Panc1 (cell line): ENCODE measurements around the gene FOLR3. TPM values are rescaled to one million over a fixed set of nuclear protein-coding genes. Genes with fewer than 3 reads are reported as not detected.

Experiments
- ATAC-seq: fragments of 200-7000 bp; cut with Tn5 transposase; 2 replicates; pipeline ENCODE4 v1.9.1; 2020; ENCODE audit warnings: mild to moderate bottlenecking, moderate library complexity
- BruUV-seq: library from RNA; stranded (reverse); fragments of 400-500 nt; replicated peaks from 2 replicates; lab custom pipeline; 2021; lab: Mats Ljungman, UMichigan
- CTCF ChIA-PET: fragments of 300-600 bp; sonication (Branson Sonifier 250); formaldehyde crosslinking; loops from one replicate; lab custom pipeline; 2022; ENCODE audit warnings: antibody characterized with exemption; lab: Charles Lee
- POLR2A ChIA-PET: fragments of 300-600 bp; sonication (Branson Sonifier 250); formaldehyde crosslinking; loops from one replicate; lab custom pipeline; 2022; ENCODE audit warnings: antibody characterized with exemption; lab: Charles Lee
- DNase-seq: peaks from one replicate; pipeline ENCODE4 v3.0.0-alpha.2; 2010; ENCODE audit warnings: low read depth, low spot score
- H3K27ac ChIP-seq: 2 replicates; pipeline ENCODE4 v1.5.1; 2011; ENCODE audit warnings: mild to moderate bottlenecking, low read length, inconsistent platforms
- H3K27me3 ChIP-seq: fragments of 200-500 bp; sonication (Bioruptor generic); 2 replicates; pipeline ENCODE4 v1.6.0; 2014; ENCODE audit warnings: low read length, inconsistent platforms; ENCODE audit not compliant: control insufficient read depth, insufficient read depth
- H3K36me3 ChIP-seq: fragments of 200-500 bp; sonication (Bioruptor generic); 2 replicates; pipeline ENCODE4 v1.5.1; 2014; ENCODE audit warnings: inconsistent platforms, mild to moderate bottlenecking, low read length, moderate library complexity; ENCODE audit not compliant: control insufficient read depth, insufficient read depth
- H3K4me1 ChIP-seq: 2 replicates; pipeline ENCODE4 v1.5.1; 2011; ENCODE audit warnings: inconsistent platforms, mild to moderate bottlenecking, low read length, moderate library complexity; ENCODE audit not compliant: control insufficient read depth, insufficient read depth
- H3K4me3 ChIP-seq, 2 experiments: 2 replicates each; pipeline ENCODE4 v1.5.1; 2011 to 2012; ENCODE audit warnings: low read depth in 2 of 2, low read length in 2 of 2, mild to moderate bottlenecking in 2 of 2, inconsistent platforms in 1 of 2, moderate library complexity in 1 of 2
- H3K9me3 ChIP-seq: fragments of 200-500 bp; sonication (Bioruptor generic); 2 replicates; pipeline ENCODE4 v1.5.1; 2014; ENCODE audit warnings: low read depth, mild to moderate bottlenecking, inconsistent platforms, low read length, moderate library complexity; ENCODE audit not compliant: control insufficient read depth, insufficient read depth
- CTCF ChIP-seq: fragments of 450-650 bp; IDR thresholded peaks from 2 replicates; pipeline ENCODE4 v1.5.1; 2017; ENCODE audit warnings: mild to moderate bottlenecking
- POLR2AphosphoS5 ChIP-seq: IDR thresholded peaks from 2 replicates; pipeline ENCODE4 v1.6.1; 2012; ENCODE audit warnings: mild to moderate bottlenecking, low read depth, low read length, moderate library complexity
- REST ChIP-seq, 2 experiments: IDR thresholded peaks; 2 replicates each; pipeline ENCODE4 v1.6.1; 2011 to 2012; ENCODE audit warnings: low read depth in 2 of 2, control low read depth in 1 of 2, low read length in 1 of 2, mild to moderate bottlenecking in 1 of 2, moderate library complexity in 1 of 2; ENCODE audit not compliant: insufficient read depth in 1 of 2
- SIN3A ChIP-seq: IDR thresholded peaks from 2 replicates; pipeline ENCODE4 v1.6.1; 2012; ENCODE audit warnings: low read depth, mild to moderate bottlenecking, low read length, moderate library complexity, borderline replicate concordance; ENCODE audit not compliant: insufficient read depth
- TCF7L2 ChIP-seq: IDR thresholded peaks from 2 replicates; pipeline ENCODE4 v1.6.1; 2011; ENCODE audit warnings: mild to moderate bottlenecking, low read depth, low read length, inconsistent platforms
- in situ Hi-C: cut with HindIII; loops from 2 replicates; pipeline ENCODE4 v1.10.0; 2016; ENCODE audit warnings: low sequenced_read_pairs, low pct_unique_long_range_greater_than_20kb
- intact Hi-C: fragments of 100-400 bp; cut with micrococcal nuclease; formaldehyde crosslinking; loops from one replicate; pipeline ENCODE4 v1.10.0; 2022; ENCODE audit not compliant: unreplicated experiment
- total RNA-seq: library from RNA; stranded (reverse); gene quantifications from one replicate; pipeline ENCODE4 v1.2.1, GENCODE V29; 2021; ENCODE audit not compliant: unreplicated experiment

FOLR3 gene
- total RNA-seq, 1 experiment from 2014 or later: not detected

- Histone ChIP-seq H3K27me3 (no peaks in the 10 kb centered on the region), H3K36me3 (no peaks in the 10 kb centered on the region), H3K4me1 (peaks cover 16% of the 10 kb centered on the region), H3K27ac (peak overlapping the region; percentile 99), H3K4me3 (peak overlapping the region; percentile 52 to 94), H3K9me3 (no peaks in the 10 kb centered on the region)
- BruUV-seq: TSS peak; percentile 99
- ChIA-PET POLR2A (interaction anchor here (0.5 to 1.1 kb wide), 4 partner anchors 13 to 31 kb away, joined by 3 to 11 read pairs (median 4); no protein-coding TSS in a partner anchor), CTCF (interaction anchor here (0.7 to 1.0 kb wide), 2 partner anchors 22 to 318 kb away, joined by 3 read pairs; no protein-coding TSS in a partner anchor)
- TF ChIP-seq CTCF (no peak), REST (IDR thresholded peaks at IDR 0.05; ENCODE audit: insufficient read depth in 1 of 2, low read depth in 2 of 2, low read length in 1 of 2) (no peak), SIN3A (no peak), POLR2AphosphoS5 (no peak), TCF7L2 (no peak)
- intact Hi-C loops: no loop called here
- ATAC-seq (no peak), DNase-seq (no peak)
- in situ Hi-C loops: no loop called here
Observed at GRCh38 chr11:72112978-72113808, 22.3 kb upstream of the FOLR3 start.

DNA sequence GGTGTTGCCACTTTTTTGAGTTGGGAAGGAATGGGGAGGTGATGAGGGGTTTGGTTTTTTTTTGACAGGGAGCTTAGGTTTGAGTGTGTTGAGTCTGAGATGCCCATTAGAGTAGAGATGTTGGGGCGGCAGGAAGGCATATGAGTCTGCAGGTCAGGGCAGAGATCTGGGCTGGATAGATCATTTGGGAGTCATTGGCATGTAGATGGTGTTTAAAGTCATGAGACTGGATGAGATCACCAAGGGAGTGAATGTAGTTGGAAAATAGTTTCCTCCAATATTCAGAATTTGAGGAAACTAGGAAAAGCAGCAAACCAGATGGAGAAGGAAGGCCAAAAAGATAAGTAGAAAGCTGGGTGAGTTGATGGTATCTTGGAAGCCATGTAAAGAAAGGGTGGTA, 21.0 kb upstream of the FOLR3 start:
- Histone ChIP-seq H3K36me3 (no peaks in the 10 kb centered on the region), H3K9me3 (no peaks in the 10 kb centered on the region), H3K27me3 (no peaks in the 10 kb centered on the region), H3K4me3 (no peak overlapping the region), H3K27ac (no peak overlapping the region), H3K4me1 (peaks cover 16% of the 10 kb centered on the region)
- CTCF ChIA-PET: no interaction called here
- no peak for TF ChIP-seq TCF7L2
- no peak for TF ChIP-seq CTCF
- no peak for TF ChIP-seq SIN3A
- TF ChIP-seq REST (IDR thresholded peaks at IDR 0.05; ENCODE audit: insufficient read depth in 1 of 2, low read depth in 2 of 2, low read length in 1 of 2): no peak
- no peak for TF ChIP-seq POLR2AphosphoS5
- POLR2A ChIA-PET: no interaction called here
- in situ Hi-C loops (no loop called here), intact Hi-C loops (no loop called here)
- ATAC-seq: no peak
- BruUV-seq: no TSS peak
- DNase-seq: no peak
